Fibroblast of lung (primary cell): ENCODE data around the gene CACNA1E. TPM values are rescaled to one million over a fixed set of nuclear protein-coding genes. Genes with fewer than 3 reads are reported as not detected.

ENCODE experiments used
- DNase-seq, 2 donors: peaks; one replicate each; pipeline versions ENCODE4 v3.0.0 to v3.0.0-alpha.2; 2010; ENCODE audit warnings: low read depth in 2 of 2
- H2AFZ ChIP-seq: 2 replicates; pipeline ENCODE4 v1.5.1; 2012; ENCODE audit warnings: low read length, control low read depth, inconsistent platforms
- H3K27ac ChIP-seq: 2 replicates; pipeline ENCODE4 v1.5.1; 2011; ENCODE audit warnings: low read length, control low read depth; ENCODE audit not compliant: insufficient read depth
- H3K27me3 ChIP-seq: 2 replicates; pipeline ENCODE4 v1.5.1; 2011; ENCODE audit warnings: mild to moderate bottlenecking, low read length; ENCODE audit not compliant: control insufficient read depth, insufficient read depth
- H3K36me3 ChIP-seq: 2 replicates; pipeline ENCODE4 v1.5.1; 2011; ENCODE audit warnings: low read length; ENCODE audit not compliant: control insufficient read depth, insufficient read depth
- H3K4me1 ChIP-seq: 2 replicates; pipeline ENCODE4 v1.5.1; 2011; ENCODE audit warnings: low read length; ENCODE audit not compliant: control insufficient read depth, insufficient read depth; ENCODE audit errors: extremely low read depth
- H3K4me2 ChIP-seq: 2 replicates; pipeline ENCODE4 v1.5.1; 2011; ENCODE audit warnings: low read length, control low read depth; ENCODE audit not compliant: insufficient read depth; ENCODE audit errors: extremely low read depth
- H3K4me3 ChIP-seq, 4 experiments: fragments of 200-600 bp in 1 of 4; sonication (generic) in 1 of 4; replicated peaks in 1 of 4; 2 replicates each; pipeline ENCODE4 v1.5.1; 2011 to 2016; ENCODE audit warnings: low read length in 4 of 4, low read depth in 3 of 4, mild to moderate bottlenecking in 3 of 4, control low read depth in 2 of 4, inconsistent platforms in 1 of 4, mixed read lengths in 1 of 4; ENCODE audit not compliant: insufficient read depth in 1 of 4; ENCODE audit errors: control extremely low read depth in 1 of 4
- H3K79me2 ChIP-seq: 2 replicates; pipeline ENCODE4 v1.5.1; 2012; ENCODE audit warnings: mild to moderate bottlenecking, low read length, inconsistent platforms; ENCODE audit not compliant: control insufficient read depth, insufficient read depth
- H3K9ac ChIP-seq: 2 replicates; pipeline ENCODE4 v1.5.1; 2011; ENCODE audit warnings: mild to moderate bottlenecking, low read length, control low read depth; ENCODE audit not compliant: insufficient read depth
- H3K9me3 ChIP-seq: 2 replicates; pipeline ENCODE4 v1.5.1; 2012; ENCODE audit warnings: low read depth, low read length; ENCODE audit not compliant: control insufficient read depth, insufficient read depth
- H4K20me1 ChIP-seq: 2 replicates; pipeline ENCODE4 v1.5.1; 2011; ENCODE audit warnings: low read length; ENCODE audit not compliant: control insufficient read depth, insufficient read depth; ENCODE audit errors: extremely low read depth
- EZH2 ChIP-seq: IDR thresholded peaks from 2 replicates; pipeline ENCODE4 v1.5.1; 2012; ENCODE audit warnings: low read length, control low read depth, mild to moderate bottlenecking; ENCODE audit errors: missing control alignments
- polyA plus RNA-seq, 2 donors: library from polyadenylated mRNA; depleted of rRNA in 1 of 2; stranded (reverse) in 1 of 2; unstranded in 1 of 2; fragments of >200 nt; gene quantifications; 2 replicates each; pipeline ENCODE4 v1.2.1, GENCODE V29; 2011 to 2012; ENCODE audit warnings: missing spikeins in 1 of 2
- total RNA-seq: library from RNA; depleted of rRNA; stranded (reverse); fragments of >200 nt; gene quantifications from 2 replicates; pipeline ENCODE4 v1.2.1, GENCODE V29; 2014
- TF ChIP-seq, protein P1 (sequence below), 2 donors: IDR thresholded peaks in 1 of 2; conservative IDR thresholded peaks in 1 of 2; 1 replicate in 1 of 2; 2 replicates in 1 of 2; pipeline ENCODE4 v1.5.1; 2011 to 2012; ENCODE audit warnings: low read length in 2 of 2, control low read depth in 1 of 2, inconsistent platforms in 1 of 2, low read depth in 1 of 2, mild to moderate bottlenecking in 1 of 2

The CACNA1E gene
- total and polyA plus RNA-seq, 2 donors (not counting 1 experiment from before 2014, with no cell fraction given) = 0.01 TPM; not detected in 1

DNA sequence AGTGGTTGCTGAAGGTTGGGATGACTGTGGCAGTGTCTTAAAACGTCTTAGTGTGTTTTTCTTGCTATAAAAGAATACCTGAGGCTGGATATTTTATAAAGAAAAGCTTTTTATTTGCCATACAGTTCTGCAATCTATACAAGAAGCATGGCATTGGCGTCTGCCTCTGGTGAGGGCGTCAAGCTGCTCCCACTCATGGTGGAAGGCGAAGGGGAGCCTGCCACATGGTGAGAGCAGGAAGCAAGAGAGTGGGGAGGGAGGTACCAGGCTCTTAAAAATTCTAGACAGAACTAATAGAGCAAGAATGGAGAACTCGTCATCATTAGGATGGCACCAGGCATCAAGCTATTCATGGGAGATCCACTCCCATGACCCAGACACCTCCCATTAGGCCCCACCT lies 140.5 kb downstream of the CACNA1E start:
- DNase-seq = no peak
- no peak overlapping the region for H3K27ac ChIP-seq
- no peak overlapping the region for H2AFZ ChIP-seq
- no peak overlapping the region for H3K4me2 ChIP-seq
- no peaks in the 10 kb centered on the region for H4K20me1 ChIP-seq
- no peaks in the 10 kb centered on the region for H3K27me3 ChIP-seq
- H3K4me1 ChIP-seq = no peaks in the 10 kb centered on the region
- TF ChIP-seq, protein P1, sequence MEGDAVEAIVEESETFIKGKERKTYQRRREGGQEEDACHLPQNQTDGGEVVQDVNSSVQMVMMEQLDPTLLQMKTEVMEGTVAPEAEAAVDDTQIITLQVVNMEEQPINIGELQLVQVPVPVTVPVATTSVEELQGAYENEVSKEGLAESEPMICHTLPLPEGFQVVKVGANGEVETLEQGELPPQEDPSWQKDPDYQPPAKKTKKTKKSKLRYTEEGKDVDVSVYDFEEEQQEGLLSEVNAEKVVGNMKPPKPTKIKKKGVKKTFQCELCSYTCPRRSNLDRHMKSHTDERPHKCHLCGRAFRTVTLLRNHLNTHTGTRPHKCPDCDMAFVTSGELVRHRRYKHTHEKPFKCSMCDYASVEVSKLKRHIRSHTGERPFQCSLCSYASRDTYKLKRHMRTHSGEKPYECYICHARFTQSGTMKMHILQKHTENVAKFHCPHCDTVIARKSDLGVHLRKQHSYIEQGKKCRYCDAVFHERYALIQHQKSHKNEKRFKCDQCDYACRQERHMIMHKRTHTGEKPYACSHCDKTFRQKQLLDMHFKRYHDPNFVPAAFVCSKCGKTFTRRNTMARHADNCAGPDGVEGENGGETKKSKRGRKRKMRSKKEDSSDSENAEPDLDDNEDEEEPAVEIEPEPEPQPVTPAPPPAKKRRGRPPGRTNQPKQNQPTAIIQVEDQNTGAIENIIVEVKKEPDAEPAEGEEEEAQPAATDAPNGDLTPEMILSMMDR (conservative IDR thresholded peaks at IDR 0.05 in 1 of 2, IDR thresholded peaks at IDR 0.05 in 1 of 2; ENCODE audit: low read depth in 1 of 2, low read length in 2 of 2) = no peak
- no peak for TF ChIP-seq EZH2
- no peaks in the 10 kb centered on the region for H3K79me2 ChIP-seq
- no peaks in the 10 kb centered on the region for H3K36me3 ChIP-seq
- H3K9ac ChIP-seq = no peak overlapping the region
- no peak overlapping the region for H3K4me3 ChIP-seq
- no peaks in the 10 kb centered on the region for H3K9me3 ChIP-seq

DNA sequence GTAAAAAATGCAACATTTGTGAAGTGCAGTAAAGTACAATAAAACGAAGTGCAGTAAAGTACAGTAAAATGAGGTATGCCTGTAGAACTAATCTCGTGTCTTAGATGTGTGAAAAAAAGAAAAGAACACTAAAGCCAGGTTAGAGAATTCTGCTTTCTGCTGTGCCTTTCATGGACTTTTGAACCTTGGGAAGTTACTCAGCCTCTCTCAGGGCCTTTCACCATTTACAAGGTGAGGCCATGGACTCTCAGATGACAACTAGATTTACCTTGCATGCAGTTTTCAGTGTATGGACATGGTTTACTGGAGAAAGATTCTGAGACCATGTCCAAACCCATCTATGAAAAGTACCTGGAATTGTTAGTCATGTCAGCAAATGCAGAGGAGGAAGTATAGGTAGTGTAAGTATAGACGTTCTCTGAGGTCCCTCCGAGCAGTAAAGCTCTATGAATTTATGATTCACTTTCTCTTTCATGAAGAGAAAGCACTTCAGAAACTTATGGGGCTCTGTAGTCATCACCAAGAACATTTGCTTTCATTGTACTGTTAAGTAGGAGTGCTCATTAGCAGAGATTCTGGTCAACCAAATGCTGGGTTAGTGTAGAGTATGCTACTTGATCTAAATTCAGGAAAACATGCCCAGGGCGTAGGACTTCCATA lies 143.1 kb downstream of the CACNA1E start:
- Histone ChIP-seq H2AFZ (no peak overlapping the region), H4K20me1 (no peaks in the 10 kb centered on the region), H3K9ac (no peak overlapping the region), H3K36me3 (no peaks in the 10 kb centered on the region), H3K4me2 (no peak overlapping the region), H3K9me3 (no peaks in the 10 kb centered on the region), H3K27me3 (no peaks in the 10 kb centered on the region), H3K4me1 (no peaks in the 10 kb centered on the region), H3K79me2 (no peaks in the 10 kb centered on the region), H3K27ac (no peak overlapping the region), H3K4me3 (no peak overlapping the region)
- no peak for TF ChIP-seq EZH2
- TF ChIP-seq, protein P1 (conservative IDR thresholded peaks at IDR 0.05 in 1 of 2, IDR thresholded peaks at IDR 0.05 in 1 of 2; ENCODE audit: low read depth in 1 of 2, low read length in 2 of 2) = no peak
- no peak for DNase-seq

DNA sequence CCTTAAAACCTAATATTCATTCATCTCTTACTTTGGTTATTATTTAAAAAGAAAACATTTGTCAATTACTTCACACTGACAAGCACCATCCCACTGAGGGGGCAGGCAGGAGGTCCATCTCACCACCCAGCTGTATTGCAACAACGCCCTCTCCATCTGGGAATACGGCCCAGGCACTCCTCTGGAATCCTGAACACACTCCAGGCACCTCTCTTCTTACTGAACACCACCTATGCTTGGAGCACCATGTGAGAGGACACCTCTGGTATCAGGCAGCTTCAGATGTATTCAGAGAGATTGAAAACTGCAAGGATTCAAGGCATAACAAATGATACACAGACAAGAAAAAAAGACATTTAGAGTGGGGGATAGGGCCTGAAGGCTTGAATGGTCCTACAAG lies 147.1 kb downstream of the CACNA1E start:
- no peak for DNase-seq
- Histone ChIP-seq H3K79me2 (no peaks in the 10 kb centered on the region), H3K4me1 (no peaks in the 10 kb centered on the region), H3K27ac (no peak overlapping the region), H3K27me3 (no peaks in the 10 kb centered on the region), H3K4me3 (no peak overlapping the region), H3K4me2 (no peak overlapping the region), H3K36me3 (no peaks in the 10 kb centered on the region), H4K20me1 (no peaks in the 10 kb centered on the region), H2AFZ (no peak overlapping the region), H3K9me3 (no peaks in the 10 kb centered on the region), H3K9ac (no peak overlapping the region)
- TF ChIP-seq EZH2 = no peak
- TF ChIP-seq, protein P1 (conservative IDR thresholded peaks at IDR 0.05 in 1 of 2, IDR thresholded peaks at IDR 0.05 in 1 of 2; ENCODE audit: low read depth in 1 of 2, low read length in 2 of 2) = no peak
